K562 (cell line): ENCODE results near the gene PELI1. TPM values are rescaled to one million over a fixed set of nuclear protein-coding genes. Genes with fewer than 3 reads are reported as not detected.

Experiments
- ATAC-seq: fragments of 200-7000 bp; cut with Tn5 transposase; 3 replicates; pipeline ENCODE4 v1.9.1; 2020; ENCODE audit warnings: moderate library complexity
- BruUV-seq: library from RNA; stranded (reverse); fragments of 400-500 nt; replicated peaks from 2 replicates; lab custom pipeline; 2021; lab: Mats Ljungman, UMichigan
- CTCF ChIA-PET: fragments of 300-600 bp; formaldehyde crosslinking; extraction: SDS; loops from one replicate; lab custom pipeline; 2021; ENCODE audit warnings: low intra/inter-chr PET ratio; lab: Yijun Ruan, JAX
- POLR2A ChIA-PET: fragments of 300-600, 350-650 bp; sonication (Branson Sonifier 250); formaldehyde crosslinking; extraction: SDS; loops from one replicate; lab custom pipeline; 2021; ENCODE audit warnings: antibody characterized with exemption, inconsistent platforms; lab: Yijun Ruan, JAX
- DNase-seq, 4 experiments: peaks; one replicate each; pipeline versions ENCODE4 v3.0.0 to v3.0.0-alpha.2; 2011 to 2018; ENCODE audit warnings: low spot score in 3 of 4, mixed read lengths in 3 of 4; ENCODE audit errors: extremely low read depth in 1 of 4
- FAIRE-seq: peaks from 2 replicates; lab custom pipeline; 2011; peaks lifted over from hg19 to GRCh38; lab: Jason Lieb, UNC
- H2AFZ ChIP-seq: 2 replicates; pipeline ENCODE4 v1.6.0; 2011; ENCODE audit warnings: low read depth, low read length, control low read depth, inconsistent platforms
- H3K27ac ChIP-seq: fragments of 200-600 bp; 3 replicates; pipeline ENCODE4 v1.8.0; 2011; ENCODE audit warnings: low read depth, mild to moderate bottlenecking, control low read depth, inconsistent platforms, low read length, moderate library complexity, mixed read lengths; ENCODE audit errors: extremely low read depth
- H3K27me3 ChIP-seq, 2 experiments: fragments of 300-600 bp in 1 of 2; 2 replicates in 1 of 2; 3 replicates in 1 of 2; pipeline versions ENCODE4 v1.6.0 to v1.8.0; 2011; ENCODE audit warnings: inconsistent platforms in 2 of 2, low read length in 2 of 2, mild to moderate bottlenecking in 1 of 2, mixed read lengths in 1 of 2, moderate library complexity in 1 of 2; ENCODE audit not compliant: control insufficient read depth in 2 of 2, insufficient read depth in 2 of 2
- H3K36me3 ChIP-seq: fragments of 300-600 bp; 3 replicates; pipeline ENCODE4 v1.8.0; 2011; ENCODE audit warnings: mild to moderate bottlenecking, low read length, inconsistent platforms; ENCODE audit not compliant: control insufficient read depth, insufficient read depth
- H3K4me1 ChIP-seq, 2 experiments: fragments of 200-600 bp in 1 of 2; replicated peaks in 1 of 2; 2 replicates in 1 of 2; 3 replicates in 1 of 2; pipeline versions ENCODE4 v1.5.1 to v1.8.0; 2011; ENCODE audit warnings: inconsistent platforms in 2 of 2, low read length in 2 of 2, mild to moderate bottlenecking in 1 of 2, mixed read lengths in 1 of 2, moderate library complexity in 1 of 2; ENCODE audit not compliant: control insufficient read depth in 2 of 2, insufficient read depth in 2 of 2
- H3K4me2 ChIP-seq: 2 replicates; pipeline ENCODE4 v1.6.1; 2011; ENCODE audit warnings: low read length, control low read depth, inconsistent platforms, mixed read lengths; ENCODE audit not compliant: insufficient read depth
- H3K4me3 ChIP-seq: fragments of 200-600 bp; sonication (generic), shearing (Covaris generic); 2 replicates; pipeline ENCODE4 v1.5.1; 2016; ENCODE audit warnings: control low read depth, inconsistent platforms
- H3K79me2 ChIP-seq: fragments of 200-600 bp; 3 replicates; pipeline ENCODE4 v1.8.0; 2011; ENCODE audit warnings: low read length, inconsistent platforms; ENCODE audit not compliant: control insufficient read depth, insufficient read depth
- H3K9ac ChIP-seq, 2 experiments: 2 replicates each; pipeline versions ENCODE4 v1.6.0 to v1.6.1; 2011; ENCODE audit warnings: low read depth in 2 of 2, low read length in 2 of 2, control low read depth in 1 of 2, inconsistent platforms in 1 of 2, mild to moderate bottlenecking in 1 of 2, mixed read lengths in 1 of 2; ENCODE audit not compliant: insufficient read depth in 1 of 2
- H3K9me1 ChIP-seq: one replicate; pipeline ENCODE4 v1.6.0; 2011; ENCODE audit warnings: inconsistent platforms, mild to moderate bottlenecking, low read length, moderate library complexity; ENCODE audit not compliant: control insufficient read depth, insufficient read depth
- H3K9me3 ChIP-seq: replicated peaks from 2 replicates; pipeline ENCODE4 v1.5.1; 2011; ENCODE audit warnings: low read depth, low read length, inconsistent platforms; ENCODE audit not compliant: control insufficient read depth, insufficient read depth
- H4K20me1 ChIP-seq: replicated peaks from 2 replicates; pipeline ENCODE4 v1.6.1; 2011; ENCODE audit warnings: low read length, inconsistent platforms, mixed read lengths; ENCODE audit not compliant: control insufficient read depth, insufficient read depth
- AFF1 ChIP-seq, 2 experiments: fragments of 450-650 bp; IDR thresholded peaks; 2 replicates each; pipeline ENCODE4 v1.6.1; 2018; ENCODE audit warnings: mild to moderate bottlenecking in 2 of 2, low read depth in 1 of 2; ENCODE audit not compliant: partially characterized antibody in 2 of 2
- DACH1 ChIP-seq: fragments of 450-650 bp; IDR thresholded peaks from 2 replicates; pipeline ENCODE4 v1.6.1; 2018; ENCODE audit not compliant: partially characterized antibody
- GTF2B ChIP-seq: IDR thresholded peaks from 2 replicates; pipeline ENCODE4 v1.6.1; 2011; ENCODE audit not compliant: insufficient read length; ENCODE audit errors: extremely low read depth
- KDM5B ChIP-seq: fragments of 200-600 bp; sonication (generic); IDR thresholded peaks from 2 replicates; pipeline ENCODE4 v1.6.1; 2012; ENCODE audit warnings: low read depth, mild to moderate bottlenecking, moderate library complexity, low read length, control low read depth, inconsistent platforms; ENCODE audit not compliant: insufficient replicate concordance
- KLF10 ChIP-seq: fragments of 250-450 bp; sonication (Bioruptor Pico); IDR thresholded peaks from 2 replicates; pipeline ENCODE4 v1.6.1; 2021; ENCODE audit warnings: matching md5 sums
- L3MBTL2 ChIP-seq: fragments of 450-650 bp; IDR thresholded peaks from 2 replicates; pipeline ENCODE4 v1.6.1; 2016; ENCODE audit warnings: mild to moderate bottlenecking, moderate library complexity
- POU5F1 ChIP-seq: fragments of 150-350 bp; IDR thresholded peaks from 2 replicates; pipeline ENCODE4 v1.6.1; 2014; ENCODE audit warnings: borderline replicate concordance, low read length, low read depth, mild to moderate bottlenecking; ENCODE audit not compliant: partially characterized antibody
- RBFOX2 ChIP-seq: fragments of 200-400 bp; formaldehyde crosslinking; IDR thresholded peaks from 2 replicates; pipeline ENCODE4 v1.6.1; 2017; ENCODE audit warnings: low read depth, mild to moderate bottlenecking, low read length, moderate library complexity
- U2AF1 ChIP-seq: fragments of 200-400 bp; formaldehyde crosslinking; optimal IDR thresholded peaks from 2 replicates; pipeline ENCODE3; 2017; ENCODE audit warnings: mild to moderate bottlenecking, low read depth, low read length, moderate library complexity
- ZNF224 ChIP-seq: sonication (generic); formaldehyde crosslinking; IDR thresholded peaks from 2 replicates; pipeline ENCODE4 v1.8.0; 2022; ENCODE audit warnings: mild to moderate bottlenecking, missing genetic modification reagents
- WGBS: fragments of 100-300 bp; shearing (Covaris generic); methylation state at CpG from one replicate; pipeline ENCODE4 v1.1.6; 2016; ENCODE audit warnings: low coverage, mixed read lengths; ENCODE audit not compliant: insufficient coverage; ENCODE audit errors: missing lambda C conversion rate; 5-methylcytosine and 5-hydroxymethylcytosine counted together
- in situ Hi-C: fragments of 300-500 bp; cut with MboI; formaldehyde crosslinking; loops from 4 replicates; pipeline ENCODE4 v1.15.0; 2018; ENCODE audit warnings: inconsistent platforms, mixed read lengths
- intact Hi-C: fragments of 100-400 bp; cut with micrococcal nuclease; formaldehyde crosslinking; loops from 2 replicates; pipeline ENCODE4 v1.14.2; 2022
- polyA plus RNA-seq, 8 experiments: library from polyadenylated mRNA; depleted of rRNA in 4 of 8; stranded (reverse) in 5 of 8; unstranded in 3 of 8; fragments of >200 nt; fragmentation: Nextera tagmentation in 2 of 8; fragmentation: Illumina TruSeq in 1 of 8; extraction: Ambion mirVana in 2 of 8; extraction: Trizol in 1 of 8; gene quantifications; 2 replicates each; pipeline versions ENCODE4 v1.2.1 to v1.2.3, GENCODE V29; 2011 to 2014; ENCODE audit warnings: inconsistent platforms in 1 of 8, missing spikeins in 1 of 8
- total RNA-seq, 7 experiments: library from RNA; depleted of rRNA in 6 of 7; stranded (reverse); fragments of >200 nt in 6 of 7; fragmentation: Illumina TruSeq in 2 of 7; extraction: Trizol in 2 of 7; gene quantifications; 2 replicates each; pipeline versions ENCODE4 v1.2.1 to v1.2.3, GENCODE V29; 2011 to 2021; ENCODE audit warnings: low replicate concordance in 1 of 7
- TF ChIP-seq, protein P1 (sequence below): sonication (generic); formaldehyde crosslinking; IDR thresholded peaks from 2 replicates; pipeline ENCODE4 v1.8.1; 2023; ENCODE audit warnings: mild to moderate bottlenecking, missing genetic modification reagents, moderate library complexity
- TF ChIP-seq, protein P2 (sequence below), 2 experiments: fragments of 450-650 bp in 1 of 2; sonication (generic) in 1 of 2; formaldehyde crosslinking; conservative IDR thresholded peaks; 2 replicates each; pipeline versions ENCODE4 v1.4.0 to v1.8.1; 2020 to 2022; ENCODE audit warnings: mild to moderate bottlenecking in 1 of 2, missing genetic modification reagents in 1 of 2

The PELI1 gene
- total and polyA plus RNA-seq, 9 of the 15 experiments (the other 6 are each of a cell fraction or from before 2014, with no cell fraction given) = 3.3 to 19.2 (median 12.5) TPM

DNA sequence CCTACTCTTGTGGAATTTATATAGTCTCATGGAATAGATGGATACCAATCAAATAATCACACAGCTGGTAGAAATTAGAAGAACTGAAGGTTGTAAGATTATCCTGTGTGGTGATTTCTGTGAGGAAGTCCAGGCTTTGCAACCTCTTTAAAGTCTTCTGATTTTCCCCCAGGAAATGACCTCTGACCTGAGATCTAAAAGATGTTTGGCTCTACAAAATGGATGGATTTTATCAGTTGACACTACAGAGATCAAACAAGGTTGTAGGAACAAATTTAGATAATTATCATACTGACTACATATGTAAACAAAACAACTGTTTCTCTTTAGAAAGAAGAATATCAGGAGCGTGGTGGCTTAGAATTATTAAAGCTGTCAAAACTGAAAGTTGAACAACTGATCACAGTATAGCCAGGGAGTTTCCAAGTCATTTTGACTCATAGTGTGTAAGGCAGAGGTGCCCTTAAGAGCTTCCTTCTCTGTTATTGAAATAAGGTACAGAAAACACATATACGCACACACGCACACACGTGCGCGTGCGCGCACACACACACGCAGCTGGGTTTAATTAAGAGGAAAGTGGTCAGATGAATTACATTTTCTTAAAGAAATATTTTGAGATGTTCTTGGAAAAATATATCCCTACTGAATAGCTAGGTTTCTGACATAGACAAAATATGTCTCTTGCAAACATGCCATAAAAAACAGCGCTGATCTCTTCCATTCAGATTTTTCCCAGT is 35.5 kb upstream of the PELI1 start:
- no peak for ATAC-seq
- intact Hi-C loops = loop anchor here (10.0 kb wide), 1 partner anchor 135 kb away; no protein-coding TSS in a partner anchor

More for the DNA sequence above, 35.5 kb upstream of the PELI1 start:
- TF ChIP-seq, protein P1, sequence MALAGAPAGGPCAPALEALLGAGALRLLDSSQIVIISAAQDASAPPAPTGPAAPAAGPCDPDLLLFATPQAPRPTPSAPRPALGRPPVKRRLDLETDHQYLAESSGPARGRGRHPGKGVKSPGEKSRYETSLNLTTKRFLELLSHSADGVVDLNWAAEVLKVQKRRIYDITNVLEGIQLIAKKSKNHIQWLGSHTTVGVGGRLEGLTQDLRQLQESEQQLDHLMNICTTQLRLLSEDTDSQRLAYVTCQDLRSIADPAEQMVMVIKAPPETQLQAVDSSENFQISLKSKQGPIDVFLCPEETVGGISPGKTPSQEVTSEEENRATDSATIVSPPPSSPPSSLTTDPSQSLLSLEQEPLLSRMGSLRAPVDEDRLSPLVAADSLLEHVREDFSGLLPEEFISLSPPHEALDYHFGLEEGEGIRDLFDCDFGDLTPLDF = no peak
- TF ChIP-seq AFF1 (IDR thresholded peaks at IDR 0.05; ENCODE audit: low read depth in 1 of 2, partially characterized antibody in 2 of 2) (no peak), U2AF1 (no peak), KLF10 (CRISPR knock-in tag) (no peak), L3MBTL2 (no peak), DACH1 (no peak), GTF2B (no peak), KDM5B (no peak), ZNF224 (CRISPR knock-in tag) (no peak), RBFOX2 (no peak), POU5F1 (no peak)
- TF ChIP-seq, protein P2, sequence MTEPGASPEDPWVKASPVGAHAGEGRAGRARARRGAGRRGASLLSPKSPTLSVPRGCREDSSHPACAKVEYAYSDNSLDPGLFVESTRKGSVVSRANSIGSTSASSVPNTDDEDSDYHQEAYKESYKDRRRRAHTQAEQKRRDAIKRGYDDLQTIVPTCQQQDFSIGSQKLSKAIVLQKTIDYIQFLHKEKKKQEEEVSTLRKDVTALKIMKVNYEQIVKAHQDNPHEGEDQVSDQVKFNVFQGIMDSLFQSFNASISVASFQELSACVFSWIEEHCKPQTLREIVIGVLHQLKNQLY (CRISPR knock-in tag; conservative IDR thresholded peaks at IDR 0.05) = no peak
- Histone ChIP-seq H3K27me3 (peaks cover 0 to 5% of the 10 kb centered on the region in 2 experiments; a peak in 2 of 5 replicates), H3K27ac (no peak overlapping the region), H3K79me2 (no peaks in the 10 kb centered on the region), H3K9ac (no peak overlapping the region), H3K9me1 (no peaks in the 10 kb centered on the region), H3K36me3 (no peaks in the 10 kb centered on the region), H3K4me2 (no peak overlapping the region), H3K9me3 (no peaks in the 10 kb centered on the region), H2AFZ (no peak overlapping the region), H4K20me1 (no peaks in the 10 kb centered on the region), H3K4me3 (no peak overlapping the region), H3K4me1 (no peaks in the 10 kb centered on the region)
- ChIA-PET POLR2A (interaction anchor here (1.1 kb wide), 1 partner anchor 24 kb away, joined by 3 read pairs; no protein-coding TSS in a partner anchor), CTCF (no interaction called here)
- FAIRE-seq (peak; percentile 48), DNase-seq (no peak)
- WGBS = 78% methylated on average over 10 of the region's 10 CpGs
- BruUV-seq = no TSS peak
- in situ Hi-C loops = no loop called here
